Heart left ventricle (tissue), 16 donors: ENCODE measurements around the gene NR1H2. TPM values are rescaled to one million over a fixed set of nuclear protein-coding genes. Genes with fewer than 3 reads are reported as not detected.

Source experiments
- ATAC-seq, 4 donors: fragments of 200-7000 bp; cut with Tn5 transposase; one replicate each; pipeline ENCODE4 v1.9.1; 2020 to 2022; ENCODE audit warnings: moderate library complexity in 4 of 4, mild to moderate bottlenecking in 3 of 4, moderate number of reproducible peaks in 1 of 4
- DNase-seq, 5 donors: peaks; one replicate each; pipeline ENCODE4 v3.0.0-alpha.2; 2020
- H3K27ac ChIP-seq, 12 donors: fragments of 200-600 bp; sonication (generic) in 4 of 12; one replicate each; pipeline versions ENCODE4 v1.5.0 to v1.8.0; 2016 to 2022; ENCODE audit warnings: mild to moderate bottlenecking in 2 of 12
- H3K27me3 ChIP-seq, 9 donors: fragments of 200-600 bp; sonication (generic) in 2 of 9; one replicate each; pipeline versions ENCODE4 v1.5.1 to v1.8.0; 2016 to 2022; ENCODE audit warnings: mild to moderate bottlenecking in 3 of 9
- H3K36me3 ChIP-seq, 9 donors: fragments of 200-600 bp; sonication (generic) in 2 of 9; one replicate each; pipeline versions ENCODE4 v1.5.0 to v1.8.0; 2018 to 2022; ENCODE audit warnings: mild to moderate bottlenecking in 2 of 9
- H3K4me1 ChIP-seq, 12 donors: fragments of 200-600 bp; sonication (generic) in 4 of 12; one replicate each; pipeline versions ENCODE4 v1.5.0 to v1.8.0; 2016 to 2022; ENCODE audit warnings: mild to moderate bottlenecking in 3 of 12
- H3K4me3 ChIP-seq, 12 donors: fragments of 200-600 bp; sonication (generic) in 4 of 12; one replicate each; pipeline versions ENCODE4 v1.5.0 to v1.8.0; 2017 to 2022; ENCODE audit warnings: mild to moderate bottlenecking in 9 of 12, moderate library complexity in 4 of 12
- H3K9me3 ChIP-seq, 12 donors: fragments of 200-600 bp; sonication (generic) in 4 of 12; one replicate each; pipeline versions ENCODE4 v1.5.0 to v1.8.0; 2016 to 2022; ENCODE audit warnings: mild to moderate bottlenecking in 1 of 12
- CTCF ChIP-seq, 12 donors: fragments of 200-600 bp; sonication (generic) in 4 of 12; IDR thresholded peaks; one replicate each; pipeline versions ENCODE4 v1.5.0 to v1.8.0; 2018 to 2022; ENCODE audit warnings: antibody characterized with exemption in 12 of 12, mild to moderate bottlenecking in 5 of 12
- POLR2A ChIP-seq, 2 donors: fragments of 450-650 bp; IDR thresholded peaks; one replicate each; pipeline ENCODE4 v1.6.1; 2017; ENCODE audit warnings: antibody characterized with exemption in 2 of 2, mild to moderate bottlenecking in 2 of 2, moderate library complexity in 2 of 2
- WGBS, 4 donors: extraction: QIAGEN DNeasy Blood & Tissue Kit in 2 of 4; methylation state at CpG; one replicate each; pipeline versions ENCODE4 v1.1.5 to v1.1.7; 2013 to 2018; 5-methylcytosine and 5-hydroxymethylcytosine counted together
- intact Hi-C, 10 donors: fragments of 100-400 bp; cut with DNase I; formaldehyde crosslinking; loops; one replicate each; pipeline versions ENCODE4 v1.11.1 to v1.14.2; 2022
- polyA plus RNA-seq, 2 donors: library from polyadenylated mRNA; stranded (reverse); fragments of 200-250 nt; gene quantifications; one replicate each; pipeline ENCODE4 v1.2.3, GENCODE V29; 2013
- total RNA-seq, 9 donors: library from RNA; depleted of rRNA in 2 of 9; stranded (reverse); fragments of >200 nt in 2 of 9; fragmentation: NEBNext Ultra II Directional in 3 of 9; extraction: Animal tissue kit (Norgen Biotek cat#: 25700) in 3 of 9; gene quantifications; one replicate each; pipeline versions ENCODE4 v1.1.0 to v1.2.4, GENCODE V29; 2016 to 2023
- donor health status: ischemic (EF 13 %, LVEDD 7.1; RV severe dilation, severe dysfunction).
- donor health status: healthy with polysubstance abuse.
- donor health status: DM: no; HTN: yes; CAD: no.
- donor health status: DM: no; HTN: no; CAD: no.
- donor health status: ischemic (EF 25% LVEDD 6.9; RV normal size, moderate dysfunction).
- donor health status: ischemic (EF 25% LVEDD 5.7; RV mildly dilated, moderate dysfunction).
- donor health status: healthy.
- donor health status: DM: yes; HTN: yes; CAD: no.
- donor health status: ischemic (EF 35%, LVEDD 5.7; RV mildly dilated, moderate dysfunction).
- donor health status: nonischemic (EF 11% LVEDD 7.7; RV severe dilation, severe dysfunction).
- donor health status: DM: yes; HTN: yes; CAD: no.
- donor health status: PGD.
- donor health status: ischemic (EF 29% LVEDD 5.4; RV normal size, mild dysfunction).
- donor health status: nonischemic (EF 23%, LVEDD 6.1; RV moderate dilation, normal function).

NR1H2 gene
- total and polyA plus RNA-seq, 11 donors: 66.2 to 162 (median 91.5) TPM

- Histone ChIP-seq H3K4me1 (peaks cover 0 to 13% (median 0%) of the 10 kb centered on the region in 12 donors), H3K4me3 (no peak overlapping the region), H3K36me3 (peaks cover 0 to 2% (median 0%) of the 10 kb centered on the region in 9 donors), H3K27me3 (peaks cover 14 to 40% (median 31%) of the 10 kb centered on the region in 9 donors), H3K9me3 (no peaks in the 10 kb centered on the region), H3K27ac (no peak overlapping the region)
- ATAC-seq: no peak
- WGBS, 4 donors: 87 to 91% (median 90%) methylated on average over 15 to 35 of the region's 35 CpGs
- intact Hi-C loops: loop anchor here in 1 of 10 donors (5.0 kb wide), 1 partner anchor 59 kb away; no protein-coding TSS in a partner anchor
- TF ChIP-seq CTCF (IDR thresholded peaks at IDR 0.05): no peak
- no peak for DNase-seq
Observed at GRCh38 chr19:50416034-50416977, 40.0 kb downstream of the NR1H2 start.

- DNase-seq (no peak), ATAC-seq (no peak)
- Histone ChIP-seq H3K27ac (no peak overlapping the region), H3K36me3 (peaks cover 0 to 2% (median 0%) of the 10 kb centered on the region in 9 donors), H3K4me1 (peaks cover 0 to 13% (median 0%) of the 10 kb centered on the region in 12 donors), H3K9me3 (no peaks in the 10 kb centered on the region), H3K4me3 (no peak overlapping the region), H3K27me3 (peaks cover 14 to 51% (median 32%) of the 10 kb centered on the region in 9 donors)
- no peak for TF ChIP-seq POLR2A (IDR thresholded peaks at IDR 0.05)
- no peak for TF ChIP-seq CTCF (IDR thresholded peaks at IDR 0.05)
- WGBS, 4 donors: 64 to 84% (median 71%) methylated on average over 10 to 42 of the region's 42 CpGs
- intact Hi-C loops: loop anchor here in 1 of 10 donors (5.0 kb wide), 1 partner anchor 60 kb away; no protein-coding TSS in a partner anchor
Observed at GRCh38 chr19:50417111-50418081, 41.1 kb downstream of the NR1H2 start.

- H3K4me1 ChIP-seq: peaks cover 0 to 13% (median 0%) of the 10 kb centered on the region in 12 donors
- intact Hi-C loops: loop anchor here in 1 of 10 donors (5.0 kb wide), 1 partner anchor 61 kb away; no protein-coding TSS in a partner anchor
- TF ChIP-seq POLR2A (IDR thresholded peaks at IDR 0.05): no peak
- no peak for TF ChIP-seq CTCF (IDR thresholded peaks at IDR 0.05)
- H3K9me3 ChIP-seq: no peaks in the 10 kb centered on the region
- no peak within 1 kb of the TSS for H3K27ac ChIP-seq
- no peak within 1 kb of the TSS for H3K4me3 ChIP-seq
- DNase-seq: no peak
- peaks cover 0 to 2% (median 0%) of the 10 kb centered on the region in 9 donors for H3K36me3 ChIP-seq
- ATAC-seq: peak in 2 of 4 donors; percentile 22 to 25
- WGBS, 4 donors: 10 to 29% (median 22%) methylated on average over 20 to 34 of the region's 34 CpGs
- peaks cover 14 to 55% (median 35%) of the 10 kb centered on the region in 9 donors for H3K27me3 ChIP-seq
Observed at GRCh38 chr19:50418176-50419021, 42.1 kb downstream of the NR1H2 start, which contains the start of gene SPIB. Gene SPIB (plus strand): TSS chr19:50418938. CDS start chr19:50418963, 25 bp downstream.
